DLD1 (cell line): Measurements from ENCODE around the gene MACROD2.
"Not testable (repeated sequence)": the region's sequence is repeated elsewhere in the genome, so short reads cannot be mapped to it uniquely, and the experiment has no call there.

Experiments
- in situ Hi-C: cut with HindIII; loops from 2 replicates; pipeline ENCODE4 v1.10.0; 2017; ENCODE audit warnings: low sequenced_read_pairs

MACROD2 gene

DNA sequence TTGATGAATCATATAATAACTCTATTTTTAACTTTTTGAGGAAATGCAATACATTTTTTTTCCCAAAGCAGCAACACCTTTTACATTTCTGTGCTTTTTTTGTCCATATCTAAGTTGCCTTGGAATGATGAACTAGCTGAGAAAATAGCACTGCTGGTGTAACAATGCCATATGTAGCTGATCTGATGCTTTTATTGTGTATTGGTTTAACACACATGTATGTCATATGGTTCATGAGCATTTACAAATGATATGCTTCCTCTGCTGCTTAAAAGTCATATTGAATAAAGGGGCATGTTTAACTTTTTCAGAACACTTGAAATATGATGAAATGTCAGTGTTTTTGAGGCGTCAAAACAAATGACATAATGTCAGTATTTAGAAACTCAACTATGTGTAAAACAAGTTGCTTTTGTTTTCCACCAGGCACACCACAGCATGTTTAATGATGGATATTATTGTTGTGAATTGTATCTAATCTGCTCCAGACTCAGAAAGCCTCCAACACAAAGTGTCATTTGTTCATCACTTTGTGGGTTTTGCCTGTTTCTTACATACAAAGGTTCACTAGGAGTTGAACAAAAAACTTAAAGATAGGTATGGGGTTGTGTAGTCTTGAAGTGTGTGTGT, 1117.9 kb downstream of the MACROD2 start:
- in situ Hi-C loops: no loop called here

DNA sequence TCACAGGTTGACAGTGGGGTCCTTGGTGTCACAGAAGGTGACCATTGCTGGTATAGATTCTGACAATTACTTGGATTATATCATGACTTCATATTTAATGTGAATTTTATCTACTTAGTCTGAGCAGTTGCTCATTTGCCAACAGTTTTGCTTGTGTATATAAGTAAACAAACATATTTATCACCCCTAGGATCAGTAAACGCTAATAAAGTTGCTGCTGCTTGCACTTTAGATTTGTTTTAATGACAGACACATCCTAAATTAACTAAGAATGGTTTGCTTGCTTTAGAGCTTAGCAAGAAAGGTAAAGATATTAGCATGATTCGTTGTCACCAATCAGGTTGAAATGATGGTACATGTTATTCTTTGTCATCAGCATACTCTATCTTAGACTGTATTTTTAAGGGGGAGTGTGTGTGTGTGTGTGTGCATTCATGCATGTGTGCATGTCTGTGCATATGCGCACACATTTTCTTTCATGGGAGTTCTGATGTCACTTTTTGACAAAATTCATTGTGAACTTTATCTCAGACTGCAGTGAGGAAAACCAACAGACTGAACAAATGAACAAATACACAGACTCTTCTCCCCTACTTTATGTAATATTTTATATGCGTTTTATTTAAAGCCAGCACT, 1124.7 kb downstream of the MACROD2 start:
- in situ Hi-C loops: no loop called here

DNA sequence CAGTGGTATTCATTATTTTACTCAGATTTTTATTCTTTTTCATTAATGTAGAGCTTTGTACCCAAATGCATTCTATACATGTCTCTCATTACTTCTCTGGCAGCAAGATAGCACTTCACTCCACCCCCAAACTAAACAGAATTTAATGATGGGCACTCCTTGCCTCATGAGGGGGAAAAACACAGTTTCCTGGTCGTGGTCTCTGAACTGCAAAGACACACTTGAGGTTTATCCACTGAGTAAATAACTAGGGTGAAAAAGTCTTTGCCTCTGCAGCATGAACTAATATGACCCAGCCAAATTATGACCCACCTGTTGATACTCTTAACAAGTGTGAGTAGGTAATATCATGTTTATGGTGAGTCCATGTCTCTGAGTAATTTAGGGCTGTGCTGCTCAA, 1127.3 kb downstream of the MACROD2 start:
- in situ Hi-C loops: no loop called here

DNA sequence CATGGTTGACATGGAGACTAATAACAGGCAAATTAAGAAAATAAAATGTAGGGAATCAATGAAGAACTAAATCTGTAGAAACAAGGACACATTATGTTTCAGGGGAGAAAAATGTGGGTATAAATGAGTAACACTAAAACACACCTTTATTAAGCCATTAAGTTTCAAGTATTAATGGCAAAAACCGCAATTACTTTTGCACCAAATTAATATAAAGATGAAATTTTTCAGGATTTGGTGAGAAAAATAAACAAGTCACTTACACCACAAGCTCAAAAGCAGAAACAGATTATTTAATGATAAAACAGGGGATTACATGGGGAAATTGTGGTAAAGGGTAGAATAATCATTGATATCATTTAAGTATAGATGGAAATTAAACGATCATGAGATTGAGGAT, 1135.9 kb downstream of the MACROD2 start:
- in situ Hi-C loops: no loop called here

DNA sequence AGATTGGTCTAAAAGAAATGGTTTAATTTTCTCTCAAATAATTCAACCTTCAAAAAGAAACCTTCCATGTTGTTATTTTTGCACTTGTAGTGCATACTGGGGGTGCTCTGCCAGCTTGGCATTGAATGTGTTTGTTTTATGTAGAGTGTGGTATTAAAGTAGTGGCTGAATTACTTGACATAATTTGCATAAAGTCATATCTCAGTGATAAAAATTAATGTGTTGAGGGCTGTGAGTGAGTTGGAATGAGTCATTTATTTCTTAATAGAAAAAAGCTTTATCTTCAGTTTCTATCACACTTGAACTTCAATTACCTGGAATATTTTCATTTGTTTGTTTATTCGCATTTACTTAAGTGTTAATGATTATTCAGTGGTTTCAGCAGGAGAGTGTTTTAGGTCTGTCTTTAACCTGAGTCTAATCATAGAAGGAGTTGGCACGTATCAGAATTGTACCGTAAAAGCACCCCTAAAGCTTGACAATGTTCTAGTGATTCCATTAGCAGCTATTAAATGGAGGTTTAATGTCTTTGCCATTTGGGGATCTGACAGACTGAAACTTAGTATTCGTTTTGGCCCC, 1143.3 kb downstream of the MACROD2 start:
- in situ Hi-C loops: no loop called here

DNA sequence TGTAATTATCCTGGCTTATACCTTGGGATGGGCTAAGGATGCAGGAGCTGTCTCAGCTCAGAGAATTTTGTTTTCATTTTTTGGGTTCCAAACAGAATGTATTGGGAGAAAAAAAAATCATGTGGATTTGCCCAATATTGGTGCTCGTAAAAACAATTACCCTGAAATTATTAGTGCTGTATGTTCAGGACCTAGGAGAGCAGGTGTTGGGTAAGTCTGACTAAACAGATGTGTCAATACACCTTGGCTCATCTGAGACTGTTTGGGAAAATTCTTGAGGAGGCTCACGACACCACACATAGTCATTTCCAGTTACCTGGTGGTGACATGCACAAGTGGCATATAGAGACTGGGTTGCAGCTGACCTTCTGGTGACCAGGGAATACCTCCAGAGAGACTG, 1144.2 kb downstream of the MACROD2 start:
- in situ Hi-C loops: no loop called here

DNA sequence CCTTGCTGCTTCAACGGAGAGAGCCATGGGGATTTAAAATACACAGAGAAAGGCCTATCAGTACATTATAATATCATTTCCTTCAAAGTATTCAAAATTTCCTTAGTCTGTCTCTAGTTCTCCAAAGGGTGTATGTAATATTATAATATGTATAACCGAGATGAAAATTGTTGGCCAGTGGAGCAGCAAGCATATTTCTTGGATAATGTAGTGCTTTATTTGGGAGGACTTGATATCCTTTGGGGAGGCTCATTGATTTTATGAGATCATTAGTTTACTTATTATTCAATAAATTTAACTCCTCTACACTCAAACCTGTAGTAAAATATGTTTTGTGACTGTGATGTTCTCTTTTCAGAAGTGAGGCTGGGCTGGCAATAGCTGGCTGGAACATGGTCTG, 1145.0 kb downstream of the MACROD2 start:
- in situ Hi-C loops: no loop called here

DNA sequence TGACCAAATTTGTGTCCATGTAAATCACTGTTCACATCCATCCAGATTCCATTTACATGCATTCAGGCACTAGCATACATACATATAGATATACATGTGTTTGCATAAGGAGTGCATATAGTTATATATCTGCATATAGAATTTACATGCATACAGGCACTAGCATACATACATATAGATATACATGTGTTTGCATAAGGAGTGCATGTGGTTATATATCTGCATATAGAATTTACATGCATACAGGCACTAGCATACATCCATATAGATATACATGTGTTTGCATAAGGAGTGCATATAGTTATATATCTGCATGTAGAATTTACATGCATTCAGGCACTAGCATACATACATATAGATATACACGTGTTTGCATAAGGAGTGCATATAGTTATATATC, 1145.6 kb downstream of the MACROD2 start:
- in situ Hi-C loops: not testable (repeated sequence)

DNA sequence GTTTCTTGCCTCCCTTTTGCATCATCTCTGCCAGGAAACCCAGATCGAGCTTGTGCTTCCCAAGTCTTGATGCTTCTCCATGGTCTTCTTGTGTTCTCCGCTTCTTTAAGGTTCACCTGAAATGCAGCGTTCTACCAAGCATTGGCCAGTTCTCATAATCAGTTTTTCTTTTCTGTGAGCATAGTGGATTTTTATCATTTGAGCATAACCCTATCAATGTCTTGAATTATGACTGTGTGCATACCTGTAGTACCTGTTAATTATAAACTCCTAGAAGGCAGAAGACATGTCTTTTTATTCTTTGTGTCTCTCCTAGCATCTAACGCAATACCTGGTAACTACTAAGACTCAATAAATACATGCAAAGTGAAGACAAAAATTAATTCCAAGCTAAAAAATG, 1146.5 kb downstream of the MACROD2 start:
- in situ Hi-C loops: no loop called here

DNA sequence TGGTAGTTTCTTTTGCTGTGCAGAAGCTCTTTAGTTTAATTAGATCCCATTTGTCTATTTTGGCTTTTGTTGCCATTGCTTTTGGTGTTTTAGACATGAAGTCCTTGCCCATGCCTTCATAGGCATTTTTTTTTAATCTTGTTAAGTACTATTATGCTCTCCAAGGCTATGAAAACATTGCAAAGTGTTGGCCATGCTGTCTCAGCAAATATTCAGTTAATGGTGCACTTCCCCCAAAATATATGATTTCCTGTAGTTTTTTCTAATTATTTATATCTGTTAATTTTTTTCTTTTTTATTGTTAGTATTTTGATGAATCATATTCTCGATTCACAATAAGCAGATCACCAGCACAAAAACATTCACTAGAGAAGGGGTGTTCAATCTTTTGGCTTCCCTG, 1148.2 kb downstream of the MACROD2 start:
- in situ Hi-C loops: no loop called here

DNA sequence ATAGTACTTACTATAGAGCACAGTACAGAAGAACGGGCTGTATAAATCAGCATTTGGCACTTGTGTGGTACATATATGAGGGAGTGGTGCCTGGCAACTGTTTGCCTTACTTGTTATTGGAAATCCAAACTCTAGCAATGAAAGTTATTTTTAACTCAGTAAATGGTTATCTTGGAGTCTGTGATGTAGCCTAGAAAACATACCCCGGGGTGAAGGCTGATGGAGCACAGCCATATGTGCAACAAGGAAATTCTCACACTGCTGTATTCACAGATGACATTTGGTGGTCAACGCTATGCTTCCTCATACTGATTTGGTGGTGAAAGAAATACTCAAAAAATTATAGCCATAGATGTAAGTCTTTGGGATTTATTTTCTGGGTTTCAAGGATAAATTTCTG, 1149.6 kb downstream of the MACROD2 start:
- in situ Hi-C loops: no loop called here

DNA sequence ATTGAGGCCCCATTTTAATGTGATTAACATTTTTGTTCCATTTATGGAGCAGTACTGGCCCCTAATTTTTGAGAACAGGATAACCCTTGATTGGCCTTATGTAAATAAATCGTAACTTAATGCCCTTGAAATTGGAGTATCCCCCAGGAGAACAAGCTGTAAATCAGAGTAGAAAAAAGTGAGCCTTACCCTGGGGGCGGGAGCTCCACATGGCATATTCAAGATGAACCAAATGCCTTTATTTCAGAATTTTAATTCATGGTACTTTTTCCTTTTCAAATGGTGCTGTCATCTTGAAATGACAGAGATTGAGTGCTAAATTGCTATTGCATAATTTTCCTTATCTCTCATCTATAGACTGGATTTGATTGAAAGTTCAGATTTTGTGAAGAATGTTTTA, 1151.6 kb downstream of the MACROD2 start:
- in situ Hi-C loops: no loop called here

DNA sequence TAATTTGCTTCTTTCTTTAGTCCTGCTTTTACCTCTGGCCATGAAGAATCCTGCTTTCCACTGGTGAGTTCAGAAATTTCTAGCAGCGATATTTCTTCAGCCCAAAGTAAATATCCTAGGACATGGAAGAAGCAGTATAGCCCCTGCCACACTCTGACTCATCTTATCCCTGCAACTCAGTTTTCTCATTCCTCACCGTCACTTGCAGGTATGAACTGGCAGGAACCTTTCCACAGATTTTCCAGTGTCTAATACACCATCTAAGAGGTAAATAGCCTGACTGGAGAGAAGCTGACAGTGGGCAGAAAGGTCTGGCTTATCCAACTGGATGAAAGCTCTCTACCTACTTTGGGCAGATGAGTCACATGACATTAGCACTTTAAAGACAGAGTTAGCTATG, 1158.8 kb downstream of the MACROD2 start:
- in situ Hi-C loops: no loop called here

DNA sequence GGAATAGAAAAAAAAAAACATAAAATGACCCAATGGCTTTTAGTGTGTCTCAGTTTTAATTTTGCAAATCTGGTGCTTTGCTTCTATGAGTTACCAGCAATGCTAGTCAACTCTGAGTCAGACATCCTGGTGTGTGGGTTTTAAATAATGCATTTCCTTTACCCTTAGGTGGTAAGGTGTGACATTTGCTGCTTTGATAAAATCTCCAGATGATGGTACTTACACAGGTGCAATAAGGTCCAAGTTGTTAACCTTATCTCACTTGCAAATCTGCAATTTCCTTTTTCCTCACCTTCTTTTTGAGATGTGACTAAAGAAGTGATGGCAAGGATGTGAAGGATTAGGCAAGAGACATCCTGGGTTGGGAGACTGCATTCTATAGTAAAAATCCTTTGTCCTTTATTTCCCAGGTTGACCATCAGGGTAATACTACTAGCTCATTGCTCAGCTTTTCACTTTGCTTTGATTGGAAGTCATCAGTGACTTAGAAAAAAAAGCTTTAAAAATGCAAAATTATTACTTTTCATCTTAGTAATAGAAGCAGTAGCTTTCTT, 1160.6 kb downstream of the MACROD2 start:
- in situ Hi-C loops: no loop called here

DNA sequence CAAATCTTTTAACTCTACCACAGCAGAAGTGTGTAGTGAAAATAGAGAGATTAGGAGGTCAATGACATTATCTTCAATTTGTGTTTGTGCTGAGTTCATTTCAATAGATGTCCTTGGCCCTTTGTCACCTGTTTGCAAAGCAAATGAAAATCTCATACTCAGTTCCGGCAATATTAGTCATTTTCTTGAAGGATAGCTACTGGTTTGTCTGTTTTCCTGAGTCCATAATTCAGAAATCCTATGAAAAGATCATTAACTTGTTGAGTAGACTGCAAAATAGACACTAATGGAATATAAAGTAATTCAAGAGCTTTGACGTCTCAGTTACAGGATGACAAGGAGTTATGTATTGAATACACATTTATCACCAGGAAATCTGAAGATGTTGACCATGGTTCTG, 1163.2 kb downstream of the MACROD2 start:
- in situ Hi-C loops: no loop called here

DNA sequence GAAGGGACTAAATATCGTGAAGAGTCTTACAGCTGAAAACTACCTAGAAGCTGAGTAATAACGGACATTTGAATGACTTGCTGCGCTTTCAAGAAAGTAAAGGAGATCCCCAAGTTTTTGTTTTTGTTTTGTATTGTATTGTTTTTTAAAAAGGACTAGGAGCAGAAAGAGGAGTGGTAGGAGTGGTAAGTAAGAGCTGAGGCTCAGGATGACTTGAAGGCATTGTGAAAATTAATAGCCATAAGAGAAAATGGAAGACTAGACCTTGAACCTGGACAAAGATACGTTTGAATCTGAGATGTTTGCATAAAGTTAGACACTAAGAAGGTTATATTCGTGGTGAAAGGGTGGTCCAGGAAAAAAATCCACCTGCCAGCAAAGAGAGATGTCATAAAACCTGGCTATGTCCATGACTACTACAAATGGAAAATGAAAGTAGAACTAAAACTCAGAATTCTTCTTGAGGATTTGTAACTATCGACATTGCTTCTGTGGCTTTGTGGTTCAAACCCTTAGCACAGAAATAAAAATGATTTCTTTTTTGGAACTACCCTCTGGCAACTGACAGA, 1166.8 kb downstream of the MACROD2 start:
- in situ Hi-C loops: no loop called here

DNA sequence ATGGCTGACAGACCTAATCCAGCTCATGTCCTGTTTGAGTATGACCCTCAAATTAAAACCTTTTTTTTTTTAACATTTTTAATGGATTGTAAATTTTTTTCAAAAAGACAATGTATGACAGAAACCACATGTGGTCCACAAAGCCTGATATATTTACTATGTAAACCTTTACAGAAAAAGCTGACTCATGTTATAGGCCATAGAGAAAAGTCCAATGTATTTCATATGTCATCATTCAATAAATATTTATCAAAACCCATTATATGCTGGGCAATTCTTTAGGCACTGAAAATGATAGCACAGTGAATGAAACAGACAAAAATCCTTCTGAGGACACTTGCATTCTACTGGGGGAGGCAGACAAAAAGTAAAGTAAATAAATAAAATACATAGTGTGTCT, 1168.3 kb downstream of the MACROD2 start:
- in situ Hi-C loops: no loop called here

DNA sequence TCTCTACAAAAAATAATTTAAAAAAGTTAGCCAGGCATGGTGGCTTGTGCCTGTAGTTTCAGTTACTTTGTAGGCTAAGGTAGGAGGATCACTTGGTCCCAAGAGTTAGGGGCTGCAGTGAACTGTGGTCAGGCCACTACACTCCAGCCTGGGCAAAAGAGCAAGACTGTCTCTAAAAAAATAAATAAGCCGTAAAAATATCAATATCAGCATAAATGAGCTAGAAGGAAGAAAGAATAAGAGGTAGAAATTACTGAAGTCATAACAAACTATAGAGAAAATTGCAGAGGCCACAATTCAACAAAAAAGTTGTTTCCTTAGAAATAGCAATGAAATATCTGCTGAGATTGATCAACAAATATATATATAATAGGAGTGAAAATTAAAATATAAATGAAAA, 1169.4 kb downstream of the MACROD2 start:
- in situ Hi-C loops: no loop called here

DNA sequence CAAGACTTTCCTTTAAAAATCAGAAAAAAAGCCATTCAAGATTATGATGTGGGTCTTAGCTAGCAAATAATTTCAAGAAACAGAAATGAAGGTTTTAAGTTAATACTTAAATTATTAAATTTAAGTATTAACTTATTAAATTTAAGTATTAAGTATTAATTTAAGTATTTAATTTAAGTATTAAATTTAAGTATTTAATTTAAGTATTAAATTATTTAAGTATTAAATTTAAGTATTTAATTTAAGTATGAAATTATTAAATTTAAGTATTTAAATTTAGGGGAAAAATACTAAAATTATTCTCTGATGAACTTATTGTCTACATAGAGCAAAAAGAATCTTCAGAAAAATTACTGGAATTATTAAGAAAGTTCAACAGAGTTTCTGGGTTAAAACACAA, 1171.4 kb downstream of the MACROD2 start:
- in situ Hi-C loops: no loop called here

DNA sequence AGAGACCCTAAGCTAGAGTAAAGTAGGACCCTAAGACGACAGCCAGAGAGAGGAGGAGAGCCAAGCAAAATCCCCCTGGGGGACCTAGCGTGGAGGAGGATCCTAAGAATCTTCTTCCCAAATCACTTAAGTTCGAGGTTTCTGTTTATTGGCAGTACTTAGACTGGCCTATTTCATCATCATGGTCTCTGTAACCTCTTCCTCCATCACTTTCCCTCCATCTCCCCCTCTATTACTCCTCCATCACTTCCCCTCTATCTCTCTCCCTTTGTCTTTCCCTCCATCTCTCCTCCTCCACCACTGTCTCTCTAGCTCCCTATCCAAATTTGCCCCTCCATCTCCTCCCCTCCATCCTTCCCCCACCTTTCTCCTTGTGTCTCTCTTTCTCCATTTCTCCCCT, 1175.7 kb downstream of the MACROD2 start:
- in situ Hi-C loops: no loop called here

DNA sequence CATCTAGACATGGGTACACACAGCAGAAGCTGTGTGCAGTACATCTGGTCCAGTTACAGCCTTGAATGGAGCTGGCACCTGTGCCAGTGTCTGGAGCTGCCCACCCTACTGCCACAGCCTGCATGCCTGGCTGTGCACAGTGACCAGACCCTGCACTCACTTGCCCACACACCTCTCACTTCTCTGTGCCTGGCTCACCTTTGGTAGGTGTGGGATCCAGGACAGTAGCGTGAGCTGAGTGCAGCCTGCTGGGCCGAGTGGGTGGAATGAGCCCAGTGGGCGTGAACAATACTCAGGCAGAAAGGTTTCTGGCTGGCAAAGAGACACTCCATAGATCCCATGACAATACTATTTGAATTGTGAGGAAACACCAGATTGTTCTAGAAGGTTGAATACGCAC, 1181.6 kb downstream of the MACROD2 start:
- in situ Hi-C loops: no loop called here

DNA sequence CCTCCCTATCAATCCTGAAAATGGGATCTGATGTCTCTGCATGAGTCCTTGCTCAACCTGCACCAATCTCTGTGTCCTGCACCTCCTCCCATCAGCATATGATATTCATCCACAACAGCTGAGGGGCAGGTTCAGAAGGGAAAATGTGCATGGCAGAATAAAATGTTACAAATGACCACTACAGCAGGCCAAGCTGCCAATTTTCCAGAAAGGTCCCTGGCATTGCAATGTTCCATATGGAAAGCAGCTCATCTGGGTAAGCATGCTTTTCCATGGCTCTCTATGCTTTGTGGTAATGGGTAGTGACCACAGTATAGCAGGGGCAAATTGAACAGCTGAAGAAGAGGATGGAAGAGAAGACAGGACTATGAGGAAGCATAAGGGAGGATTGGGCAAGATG, 1183.3 kb downstream of the MACROD2 start:
- in situ Hi-C loops: no loop called here
